22Rv1 (cell line): ENCODE data around the gene MAPK8IP2.

Experiments
- ZFX ChIP-seq: fragments of 450-650 bp; IDR thresholded peaks from 2 replicates; pipeline ENCODE4 v1.6.1; 2017; ENCODE audit warnings: antibody characterized with exemption, borderline replicate concordance
- TF ChIP-seq, protein P1 (sequence below): fragments of 450-650 bp; IDR thresholded peaks from 2 replicates; pipeline ENCODE4 v1.5.1; 2017; ENCODE audit warnings: mild to moderate bottlenecking

DNA sequence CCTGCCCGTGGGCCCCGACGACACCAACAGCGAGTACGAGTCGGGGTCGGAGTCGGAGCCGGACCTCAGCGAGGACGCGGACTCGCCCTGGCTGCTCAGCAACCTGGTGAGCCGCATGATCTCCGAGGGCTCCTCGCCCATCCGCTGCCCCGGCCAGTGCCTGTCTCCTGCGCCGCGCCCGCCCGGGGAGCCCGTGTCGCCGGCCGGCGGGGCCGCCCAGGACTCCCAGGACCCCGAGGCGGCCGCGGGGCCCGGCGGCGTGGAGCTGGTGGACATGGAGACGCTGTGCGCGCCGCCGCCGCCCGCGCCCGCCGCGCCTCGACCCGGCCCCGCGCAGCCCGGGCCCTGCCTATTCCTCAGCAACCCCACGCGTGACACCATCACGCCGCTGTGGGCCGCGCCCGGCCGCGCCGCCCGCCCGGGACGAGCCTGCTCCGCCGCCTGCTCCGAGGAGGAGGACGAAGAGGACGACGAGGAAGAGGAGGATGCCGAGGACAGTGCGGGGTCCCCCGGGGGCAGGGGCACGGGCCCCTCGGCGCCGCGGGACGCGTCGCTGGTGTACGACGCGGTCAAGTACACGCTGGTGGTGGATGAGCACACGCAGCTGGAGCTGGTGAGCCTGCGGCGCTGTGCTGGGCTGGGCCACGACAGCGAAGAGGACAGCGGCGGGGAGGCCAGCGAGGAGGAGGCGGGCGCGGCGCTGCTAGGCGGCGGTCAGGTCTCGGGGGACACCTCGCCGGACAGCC lies 3.8 kb downstream of the MAPK8IP2 start:
- TF ChIP-seq, protein P1, sequence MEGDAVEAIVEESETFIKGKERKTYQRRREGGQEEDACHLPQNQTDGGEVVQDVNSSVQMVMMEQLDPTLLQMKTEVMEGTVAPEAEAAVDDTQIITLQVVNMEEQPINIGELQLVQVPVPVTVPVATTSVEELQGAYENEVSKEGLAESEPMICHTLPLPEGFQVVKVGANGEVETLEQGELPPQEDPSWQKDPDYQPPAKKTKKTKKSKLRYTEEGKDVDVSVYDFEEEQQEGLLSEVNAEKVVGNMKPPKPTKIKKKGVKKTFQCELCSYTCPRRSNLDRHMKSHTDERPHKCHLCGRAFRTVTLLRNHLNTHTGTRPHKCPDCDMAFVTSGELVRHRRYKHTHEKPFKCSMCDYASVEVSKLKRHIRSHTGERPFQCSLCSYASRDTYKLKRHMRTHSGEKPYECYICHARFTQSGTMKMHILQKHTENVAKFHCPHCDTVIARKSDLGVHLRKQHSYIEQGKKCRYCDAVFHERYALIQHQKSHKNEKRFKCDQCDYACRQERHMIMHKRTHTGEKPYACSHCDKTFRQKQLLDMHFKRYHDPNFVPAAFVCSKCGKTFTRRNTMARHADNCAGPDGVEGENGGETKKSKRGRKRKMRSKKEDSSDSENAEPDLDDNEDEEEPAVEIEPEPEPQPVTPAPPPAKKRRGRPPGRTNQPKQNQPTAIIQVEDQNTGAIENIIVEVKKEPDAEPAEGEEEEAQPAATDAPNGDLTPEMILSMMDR, result no peak
- TF ChIP-seq ZFX, result no peak
